ENCODE data around the gene LIPM. TPM values are rescaled to one million over a fixed set of nuclear protein-coding genes. Genes with fewer than 3 reads are reported as not detected.

The LIPM gene
- total RNA-seq, 4 donors from 2014 or later: 30.4 to 56.7 (median 36.1) TPM

- intact Hi-C loops (cut with DNase I; ENCODE audit: low total_unique reads): no loop called here
- TF ChIP-seq POLR2A (IDR thresholded peaks at IDR 0.05): no peak
- TF ChIP-seq, protein P1, sequence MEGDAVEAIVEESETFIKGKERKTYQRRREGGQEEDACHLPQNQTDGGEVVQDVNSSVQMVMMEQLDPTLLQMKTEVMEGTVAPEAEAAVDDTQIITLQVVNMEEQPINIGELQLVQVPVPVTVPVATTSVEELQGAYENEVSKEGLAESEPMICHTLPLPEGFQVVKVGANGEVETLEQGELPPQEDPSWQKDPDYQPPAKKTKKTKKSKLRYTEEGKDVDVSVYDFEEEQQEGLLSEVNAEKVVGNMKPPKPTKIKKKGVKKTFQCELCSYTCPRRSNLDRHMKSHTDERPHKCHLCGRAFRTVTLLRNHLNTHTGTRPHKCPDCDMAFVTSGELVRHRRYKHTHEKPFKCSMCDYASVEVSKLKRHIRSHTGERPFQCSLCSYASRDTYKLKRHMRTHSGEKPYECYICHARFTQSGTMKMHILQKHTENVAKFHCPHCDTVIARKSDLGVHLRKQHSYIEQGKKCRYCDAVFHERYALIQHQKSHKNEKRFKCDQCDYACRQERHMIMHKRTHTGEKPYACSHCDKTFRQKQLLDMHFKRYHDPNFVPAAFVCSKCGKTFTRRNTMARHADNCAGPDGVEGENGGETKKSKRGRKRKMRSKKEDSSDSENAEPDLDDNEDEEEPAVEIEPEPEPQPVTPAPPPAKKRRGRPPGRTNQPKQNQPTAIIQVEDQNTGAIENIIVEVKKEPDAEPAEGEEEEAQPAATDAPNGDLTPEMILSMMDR (IDR thresholded peaks at IDR 0.05): no peak
- no peak for DNase-seq (ENCODE audit: low spot score in 2 of 2)
- WGBS, 2 donors: 34 to 35% methylated on average over 6 of the region's 6 CpGs
- H3K4me3 ChIP-seq (ENCODE audit: low read depth, poor library complexity, severe bottlenecking): no peak overlapping the region
These were observed 1.7 kb downstream of the LIPM start for GRCh38 chr10:88804083-88804812.

GRCh38 chr10:88805361-88805760, 2.8 kb downstream of the LIPM start:
- no peak overlapping the region for H3K4me3 ChIP-seq (ENCODE audit: low read depth, poor library complexity, severe bottlenecking)
- intact Hi-C loops (cut with DNase I; ENCODE audit: low total_unique reads): no loop called here
- TF ChIP-seq, protein P1 (IDR thresholded peaks at IDR 0.05): no peak
- TF ChIP-seq POLR2A (IDR thresholded peaks at IDR 0.05): no peak
- no peak for DNase-seq (ENCODE audit: low spot score in 2 of 2)
- WGBS, 2 donors: 46 to 53% methylated on average over 2 of the region's 2 CpGs

DNA sequence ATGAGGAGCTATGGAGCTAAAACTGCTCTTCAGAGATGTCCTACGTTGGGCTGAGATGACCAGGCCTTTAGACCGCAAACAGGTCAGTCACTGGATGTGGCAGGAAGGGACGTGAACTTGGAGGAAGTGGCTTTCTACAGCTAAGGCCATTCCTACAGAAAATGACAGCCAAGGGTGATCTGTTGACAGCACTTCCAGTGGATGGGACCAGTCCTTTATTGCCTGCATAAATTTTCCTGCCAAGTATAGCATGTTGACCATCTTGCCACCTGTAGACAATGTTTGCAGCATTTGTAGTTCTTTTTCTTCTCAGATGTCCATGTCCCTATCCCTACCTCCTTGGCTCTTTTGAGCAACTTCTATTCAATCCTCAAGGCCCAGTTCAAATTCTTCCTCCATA, 3.4 kb downstream of the LIPM start:
- WGBS, 2 donors: 85% methylated on average over 3 of the region's 3 CpGs
- H3K4me3 ChIP-seq (ENCODE audit: low read depth, poor library complexity, severe bottlenecking): no peak overlapping the region
- DNase-seq (ENCODE audit: low spot score in 2 of 2): no peak
- TF ChIP-seq, protein P1 (IDR thresholded peaks at IDR 0.05): no peak
- no peak for TF ChIP-seq POLR2A (IDR thresholded peaks at IDR 0.05)
- intact Hi-C loops (cut with DNase I; ENCODE audit: low total_unique reads): no loop called here

DNA sequence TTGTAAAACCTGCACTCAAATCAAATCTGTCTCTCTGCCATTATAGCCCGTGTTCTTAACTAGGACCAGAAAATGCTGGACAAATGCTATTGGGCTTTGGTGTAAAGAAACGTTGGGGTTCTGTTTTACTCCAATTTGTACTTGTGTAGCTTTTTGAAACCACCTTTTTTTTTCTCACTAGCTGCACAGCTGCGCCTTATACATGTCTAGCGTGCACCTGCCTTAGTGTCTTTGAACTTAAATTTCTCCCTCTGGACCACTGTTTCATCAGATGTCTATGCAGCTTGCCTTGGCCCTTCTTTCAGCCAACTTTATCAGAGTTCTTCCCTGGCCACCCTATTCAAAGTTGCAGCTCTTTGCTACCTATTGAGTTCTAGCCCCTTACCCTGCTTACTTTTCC, 7.1 kb downstream of the LIPM start:
- intact Hi-C loops (cut with DNase I; ENCODE audit: low total_unique reads): no loop called here
- H3K4me3 ChIP-seq (ENCODE audit: low read depth, poor library complexity, severe bottlenecking): no peak overlapping the region
- WGBS, 2 donors: 71 to 73% methylated on average over 4 of the region's 4 CpGs
- DNase-seq (ENCODE audit: low spot score in 2 of 2): no peak
- TF ChIP-seq POLR2A (IDR thresholded peaks at IDR 0.05): no peak
- TF ChIP-seq, protein P1 (IDR thresholded peaks at IDR 0.05): no peak

DNA sequence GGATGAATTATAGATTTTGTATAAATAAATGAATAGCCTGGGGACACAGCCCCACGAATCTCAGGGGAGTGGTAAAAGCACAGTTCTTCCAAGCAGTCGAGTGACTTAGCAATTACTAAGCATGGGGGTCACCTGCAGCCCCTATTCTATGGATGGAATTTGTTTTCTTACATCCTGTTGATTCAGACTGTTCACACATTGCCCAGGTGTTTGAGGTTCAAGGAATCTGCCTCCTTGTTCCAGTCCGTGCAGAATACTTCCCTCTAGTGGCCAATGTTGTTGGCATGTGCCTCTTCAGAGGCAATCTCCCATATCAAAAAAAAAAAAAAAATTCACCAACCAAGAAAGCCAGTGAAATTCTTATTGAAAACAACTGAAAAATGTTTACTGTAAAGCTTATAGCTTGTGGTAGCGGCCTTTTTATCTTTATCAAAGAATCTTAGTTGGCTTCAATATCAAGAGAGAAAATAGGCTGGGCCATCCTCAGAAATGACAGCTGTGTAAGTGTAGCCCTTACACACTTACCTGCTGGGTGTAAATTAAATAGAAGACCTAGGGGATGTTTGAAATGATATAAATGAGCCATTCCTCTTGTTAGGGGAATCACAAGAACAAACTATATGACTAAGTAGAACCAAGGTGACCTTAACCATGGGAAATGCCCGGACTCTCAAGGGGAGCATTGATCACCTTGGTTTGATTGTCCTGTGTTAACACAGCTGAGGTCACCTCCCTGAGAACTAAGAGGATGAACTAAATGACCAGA, 7.8 kb downstream of the LIPM start:
- no peak for TF ChIP-seq POLR2A (IDR thresholded peaks at IDR 0.05)
- TF ChIP-seq, protein P1 (IDR thresholded peaks at IDR 0.05): no peak
- DNase-seq (ENCODE audit: low spot score in 2 of 2): no peak
- WGBS, 2 donors: 35 to 44% methylated on average over 5 of the region's 5 CpGs
- no peak overlapping the region for H3K4me3 ChIP-seq (ENCODE audit: low read depth, poor library complexity, severe bottlenecking)
- intact Hi-C loops (cut with DNase I; ENCODE audit: low total_unique reads): no loop called here
